ENCODE results near the gene C8G.

The C8G gene

DNA sequence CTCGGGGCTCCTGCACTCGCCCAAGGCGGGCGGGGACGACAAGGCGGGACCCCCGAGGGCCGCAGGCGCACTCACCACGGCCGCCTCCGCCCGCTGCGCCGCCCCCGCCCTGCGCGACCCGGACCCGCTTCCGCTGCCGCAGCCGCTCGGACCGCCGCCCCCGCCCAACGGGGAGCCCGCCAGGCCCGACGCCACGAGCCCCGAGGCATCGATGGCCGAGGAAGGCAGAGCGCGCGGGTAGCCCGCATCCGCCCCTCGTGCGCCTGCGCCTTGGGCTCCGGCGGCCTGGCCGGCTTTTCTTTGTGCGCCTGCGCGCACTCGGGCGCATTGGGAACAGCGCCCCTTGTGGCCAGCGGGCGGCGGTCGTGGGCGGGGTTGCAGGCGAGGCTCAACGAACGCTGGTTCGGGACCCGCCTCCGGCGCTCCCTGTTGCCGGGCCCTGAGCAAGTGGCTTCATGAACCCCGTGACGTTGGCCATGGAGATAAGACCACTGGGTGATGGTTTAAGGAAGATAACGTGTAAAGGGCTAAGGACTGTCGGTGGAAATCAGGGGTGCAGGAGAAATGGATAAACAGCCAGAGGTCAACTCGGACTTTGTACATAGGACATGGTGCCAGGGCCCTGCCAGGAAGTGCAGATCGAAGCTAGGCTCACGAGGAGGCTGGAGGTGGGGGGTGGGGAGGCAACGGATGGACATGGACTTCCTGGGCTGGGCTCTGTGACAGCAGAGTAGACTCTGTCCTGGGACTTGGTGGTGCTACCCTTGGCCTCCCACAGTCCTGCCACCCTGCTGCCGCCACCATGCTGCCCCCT is at the start of gene C8G, which contains the start of gene FBXW5:
C8G (plus strand) TSS at position 725 of the 814 bp plus-strand sequence; CDS start at position 803, 78 bp downstream.
FBXW5 (minus strand) TSS at position 220 of the 814 bp plus-strand sequence. CDS start 655 bp downstream, outside the sequence.
- peak; percentile 82 for DNase-seq

DNA sequence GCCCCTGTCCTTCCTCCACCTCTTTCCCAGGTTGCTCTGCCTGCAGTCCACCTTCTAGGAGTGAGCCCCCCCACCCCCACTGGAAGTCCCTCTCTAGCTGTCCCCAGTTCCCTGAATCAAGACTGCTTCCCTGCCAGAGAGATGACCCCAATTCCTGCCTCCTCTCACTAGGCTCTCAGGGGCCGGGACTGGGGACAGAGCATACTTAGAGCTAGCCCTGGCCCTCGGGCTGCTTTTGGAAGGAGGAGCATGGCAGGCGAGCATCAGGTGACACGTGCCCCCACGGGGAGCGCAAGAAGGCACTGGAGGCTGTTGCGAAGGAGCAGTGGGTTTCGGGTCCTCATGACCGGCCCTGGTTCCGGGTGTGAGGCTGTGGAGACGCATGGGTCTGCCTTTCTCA is 49.0 kb upstream of the C8G start:
- no peak for DNase-seq

DNA sequence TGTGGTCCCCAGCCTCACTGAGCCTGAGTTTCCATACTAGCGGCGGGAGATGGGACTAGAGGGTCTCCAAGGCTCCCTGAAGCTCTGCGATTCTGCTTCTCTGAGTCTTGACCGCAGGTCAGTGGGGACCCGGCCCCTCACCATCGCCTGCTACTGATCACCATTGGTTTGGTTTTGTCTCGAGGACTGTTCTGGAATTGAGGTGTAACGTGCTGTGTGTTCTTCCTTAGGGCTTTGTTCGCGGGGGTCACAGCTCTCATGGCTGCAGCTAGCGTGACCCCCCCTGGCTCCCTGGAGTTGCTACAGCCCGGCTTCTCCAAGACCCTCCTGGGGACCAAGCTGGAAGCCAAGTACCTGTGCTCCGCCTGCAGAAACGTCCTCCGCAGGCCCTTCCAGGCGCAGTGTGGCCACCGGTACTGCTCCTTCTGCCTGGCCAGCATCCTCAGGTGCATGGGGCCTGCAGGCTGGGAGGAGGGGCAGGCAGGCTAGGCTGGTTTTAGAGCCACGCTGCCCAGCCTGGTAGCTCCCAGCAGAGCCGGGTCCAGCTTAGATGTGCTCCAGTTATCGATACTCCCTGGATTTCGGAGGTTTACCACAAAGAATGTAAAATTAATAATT is 46.5 kb upstream of the C8G start:
- no peak for DNase-seq

DNA sequence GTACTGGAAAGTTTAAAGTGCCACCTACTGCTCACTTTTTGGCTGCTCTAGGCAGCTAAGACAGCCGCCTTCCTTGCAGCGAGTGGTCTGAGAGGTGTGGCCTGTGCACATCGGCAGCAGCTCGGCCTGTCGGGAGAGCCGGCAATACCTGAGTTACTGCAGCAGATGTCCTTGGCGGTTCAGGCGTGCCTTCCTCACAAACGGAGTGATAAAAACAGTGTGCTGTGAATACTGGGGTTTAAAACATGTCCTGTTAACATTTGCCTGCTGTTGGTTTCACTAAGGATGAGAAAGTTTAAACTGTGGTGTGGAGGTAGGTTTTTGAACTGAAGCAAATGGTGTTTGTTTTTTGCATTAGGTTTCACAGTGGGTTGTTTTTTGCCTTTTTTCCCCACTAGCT is 45.8 kb upstream of the C8G start:
- no peak for DNase-seq

DNA sequence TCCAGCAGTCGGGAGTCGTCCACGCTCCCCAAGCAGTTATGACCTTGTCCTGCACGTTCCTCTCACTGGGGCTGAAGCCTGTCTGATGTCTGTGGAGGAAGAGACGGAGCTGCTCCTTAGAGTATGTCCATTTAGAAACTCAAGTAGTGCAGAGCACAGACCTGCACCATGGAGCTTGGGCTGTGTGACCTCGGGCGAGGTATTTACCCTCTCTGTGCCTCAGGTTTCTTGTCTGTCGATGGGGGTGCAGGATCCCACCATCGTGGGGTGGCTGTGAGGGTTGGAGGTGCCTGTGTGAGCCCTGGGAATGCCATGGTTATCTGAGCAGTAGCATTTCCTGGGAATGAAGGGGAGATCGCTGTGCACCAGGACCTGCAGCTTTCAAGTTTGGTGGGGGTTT is 44.5 kb upstream of the C8G start:
- no peak for DNase-seq

DNA sequence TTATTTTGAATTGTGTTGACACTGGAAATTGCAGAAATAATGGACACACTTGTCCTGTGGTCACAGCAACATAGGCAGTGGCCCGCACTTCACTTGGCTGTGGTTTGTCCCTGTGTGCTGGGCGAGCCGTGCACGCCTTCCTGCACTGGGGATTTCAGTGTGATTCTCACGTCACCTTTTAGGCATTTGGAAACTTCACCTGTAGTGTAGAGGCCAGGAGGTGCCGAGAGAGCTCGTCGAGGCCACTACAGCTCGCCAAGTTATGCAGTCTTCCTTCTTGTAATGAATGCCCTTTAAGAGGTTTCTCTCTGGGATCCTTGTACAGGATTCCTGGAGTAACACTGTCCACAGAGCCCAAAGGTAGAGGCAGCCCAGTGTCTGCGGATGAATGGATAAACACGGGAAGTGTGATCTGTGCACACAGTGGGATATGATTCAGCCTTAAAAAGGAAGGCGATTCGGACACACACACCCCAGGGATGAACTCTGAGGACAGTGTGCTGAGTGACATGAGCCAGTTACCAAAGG is 44.0 kb upstream of the C8G start:
- no peak for DNase-seq

DNA sequence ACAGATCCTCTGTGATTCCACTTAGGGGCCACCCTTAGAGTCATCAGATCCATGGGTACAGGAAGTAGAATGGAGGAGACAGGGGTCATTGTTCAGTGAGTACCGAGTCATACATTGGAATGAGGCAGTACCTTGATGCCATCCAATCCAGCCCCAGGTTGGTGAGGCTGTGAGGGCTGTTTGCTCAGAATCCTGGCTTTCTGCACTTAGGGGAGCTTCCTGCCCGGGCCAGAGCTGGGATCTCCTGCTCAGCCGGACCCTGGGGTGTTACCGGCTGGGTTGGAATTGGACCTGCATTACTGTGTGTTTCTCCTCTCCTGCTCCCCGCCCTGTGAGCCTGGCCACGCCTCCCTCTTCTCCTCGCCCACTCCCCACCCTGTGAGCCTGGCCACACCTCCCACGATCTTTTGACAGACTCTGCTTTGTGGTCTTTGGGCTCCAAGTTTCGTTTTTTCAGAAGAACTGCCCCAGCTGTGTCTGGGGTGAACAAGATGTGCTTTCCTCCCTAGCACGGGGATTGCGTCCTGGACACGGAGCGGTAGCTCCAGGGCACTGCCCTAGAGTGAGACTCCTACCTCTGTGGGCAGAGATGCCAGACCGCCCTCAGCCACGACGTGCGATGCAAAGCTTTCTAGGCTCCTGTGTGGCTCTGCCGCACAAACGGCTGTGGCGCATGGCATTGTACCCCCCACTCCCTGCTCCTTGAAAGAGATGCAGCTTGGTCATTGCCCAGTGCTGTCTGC is 43.4 kb upstream of the C8G start:
- no peak for DNase-seq

DNA sequence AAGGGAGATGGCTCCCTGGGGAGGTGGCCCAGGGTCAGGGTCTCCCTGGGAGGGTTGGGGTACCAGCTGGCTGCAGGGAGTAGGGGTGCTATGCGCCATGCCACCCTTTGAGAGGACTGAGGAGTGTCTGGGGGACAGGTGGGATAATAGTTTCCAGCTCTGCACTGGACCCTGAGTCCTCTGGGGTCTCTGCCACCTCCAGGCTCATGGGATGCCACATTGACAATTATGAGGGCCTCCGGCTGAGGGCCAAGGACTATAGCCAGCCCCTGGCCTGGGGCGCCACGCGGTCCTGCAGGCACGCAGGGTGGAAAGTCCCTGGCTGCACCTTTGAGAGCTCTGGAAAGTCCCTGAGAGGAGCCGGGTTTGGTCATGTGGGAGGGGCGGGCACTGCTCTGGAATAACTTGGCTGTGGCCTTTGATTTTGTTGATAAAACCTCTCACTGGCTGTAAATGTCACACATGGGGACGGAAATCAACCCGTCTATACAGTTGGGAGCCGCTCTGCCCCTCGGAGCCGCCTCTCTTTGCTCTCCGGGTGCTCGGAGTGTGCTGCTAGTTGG is 42.7 kb upstream of the C8G start:
- no peak for DNase-seq

DNA sequence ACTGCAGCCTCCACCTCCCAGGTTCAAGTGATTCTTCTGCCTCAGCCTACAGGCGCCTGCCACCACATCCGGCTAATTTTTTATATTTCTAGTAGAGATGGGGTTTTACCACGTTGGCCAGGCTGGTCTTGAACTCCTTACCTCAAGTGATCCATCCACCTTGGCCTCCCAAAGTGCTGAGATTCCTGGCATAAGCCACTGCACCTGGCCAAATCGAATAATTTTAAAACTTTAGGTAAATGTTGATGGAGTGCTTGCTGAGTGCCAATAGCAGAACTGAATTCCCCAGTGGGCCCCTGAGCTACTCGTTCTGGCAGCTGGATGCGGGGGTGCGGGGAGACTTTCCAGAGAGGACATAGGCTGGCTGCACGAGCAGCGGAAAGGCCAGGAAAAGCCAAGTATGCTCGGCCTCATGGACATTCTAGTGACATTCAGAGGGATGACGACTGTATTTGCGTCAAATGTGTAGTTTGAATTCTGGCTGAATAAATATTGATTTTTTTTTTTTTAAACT is 41.9 kb upstream of the C8G start:
- no peak for DNase-seq

DNA sequence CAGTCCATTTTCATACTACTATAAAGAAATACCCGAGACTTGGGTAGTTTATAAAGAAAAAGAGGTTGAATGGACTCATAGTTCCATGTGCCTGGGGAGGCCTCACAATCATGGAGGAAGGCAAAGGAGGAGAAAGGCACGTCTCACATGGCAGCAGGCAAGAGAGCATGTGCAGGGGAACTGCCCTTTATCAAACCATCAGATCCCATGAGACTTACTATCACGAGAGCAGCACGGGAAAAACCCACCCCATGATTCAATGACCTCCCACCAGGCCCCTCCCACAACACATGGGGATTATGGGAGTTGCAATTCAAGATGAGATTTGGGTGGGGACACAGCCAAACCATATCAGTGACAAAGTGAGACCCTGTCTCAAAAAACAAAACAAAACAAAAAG is 38.8 kb upstream of the C8G start:
- no peak for DNase-seq

DNA sequence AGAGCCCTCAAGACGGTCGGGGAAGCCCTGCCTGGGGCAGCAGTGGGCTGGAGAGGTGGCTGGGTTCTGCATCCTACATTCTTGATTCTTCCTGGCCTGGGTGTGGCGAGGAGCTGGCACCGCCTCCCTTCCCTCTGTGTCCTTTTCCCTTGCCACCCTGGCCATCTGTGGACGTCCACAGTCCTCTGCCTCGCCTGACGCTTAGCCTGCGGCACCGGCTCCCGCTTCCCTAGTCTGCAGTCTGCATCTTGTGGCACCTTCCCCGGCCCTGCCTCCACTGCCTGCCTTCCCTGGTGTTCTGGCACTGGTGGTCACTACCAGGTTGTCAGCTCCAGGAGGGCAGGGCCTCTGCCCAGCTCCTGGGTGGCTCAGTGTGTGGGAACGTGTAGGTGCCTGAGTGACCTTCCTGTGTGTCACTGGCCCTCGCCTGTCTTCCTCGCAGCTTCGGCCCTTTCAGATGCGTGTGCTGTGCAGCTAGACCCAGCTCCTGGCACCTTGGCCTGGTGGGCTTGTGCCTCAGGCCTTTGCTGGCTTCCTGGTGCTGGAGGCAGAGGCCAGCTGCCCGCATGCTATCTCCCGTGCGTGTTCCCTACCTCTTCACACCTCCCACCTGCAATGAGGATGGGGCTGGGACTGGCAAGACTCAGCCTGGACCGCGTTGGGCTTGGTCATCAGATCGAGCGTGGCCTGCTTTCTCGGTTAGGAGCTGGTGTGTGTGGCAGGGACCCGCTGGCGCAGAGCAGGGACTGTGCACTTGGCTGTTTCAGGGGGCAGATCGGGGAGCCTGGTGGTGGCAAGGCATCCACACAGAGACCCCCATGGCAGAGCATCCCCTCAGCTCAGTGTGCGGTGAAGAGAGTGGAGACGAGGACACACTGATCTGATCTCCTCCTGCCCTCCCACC is 37.8 kb upstream of the C8G start:
- no peak for DNase-seq

DNA sequence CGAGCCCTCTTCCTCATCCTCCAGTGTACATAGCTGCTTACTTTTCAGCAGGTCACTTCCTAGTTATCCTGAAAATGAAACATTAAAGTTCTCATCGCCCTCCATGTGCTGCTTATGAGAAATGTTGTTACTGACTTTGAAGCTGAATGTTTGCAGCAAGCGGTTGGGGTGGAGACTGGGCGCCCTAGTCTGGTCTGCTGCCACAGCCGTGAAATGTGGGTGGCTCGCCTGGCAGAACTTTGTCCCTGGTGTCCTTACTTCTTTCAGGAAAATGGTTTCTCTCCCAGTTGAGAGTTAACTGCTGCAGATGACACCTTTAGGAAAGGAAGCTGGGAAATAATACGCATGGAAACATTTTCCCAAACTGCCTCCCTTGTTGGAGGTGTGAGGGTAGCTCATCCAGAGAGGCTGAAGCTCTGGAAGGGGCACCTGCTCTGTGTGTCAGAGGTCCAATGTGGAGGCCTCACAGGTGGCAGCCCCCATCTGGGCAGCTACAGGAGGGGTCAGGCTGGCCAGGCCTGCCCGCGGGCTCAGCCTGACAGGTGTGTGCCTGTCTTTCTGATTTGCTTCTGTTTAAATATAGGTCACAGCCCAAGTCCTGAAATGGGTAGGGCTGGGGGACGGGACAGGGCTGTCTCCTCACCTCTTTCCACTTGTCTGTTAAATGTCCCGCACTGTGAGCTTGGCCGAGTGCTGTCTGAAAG is 34.7 kb upstream of the C8G start:
- DNase-seq = no peak

DNA sequence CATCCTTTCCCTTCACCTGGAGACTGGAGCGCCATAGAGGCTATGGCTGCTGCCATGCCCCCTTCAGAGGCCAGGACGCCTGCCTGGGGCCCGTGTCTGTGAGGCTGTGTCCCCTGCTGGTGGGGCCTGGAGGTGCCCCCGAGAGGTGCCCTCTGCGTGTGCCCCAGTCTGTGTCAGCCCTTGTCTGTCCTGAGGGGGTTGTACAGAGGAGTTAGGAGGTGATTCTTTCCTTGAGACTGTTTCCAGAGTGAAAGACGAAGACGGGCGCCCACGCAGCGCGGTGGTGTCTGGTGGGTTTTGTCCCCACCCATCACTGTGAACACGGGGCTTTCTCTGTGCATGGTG is 34.2 kb upstream of the C8G start:
- DNase-seq = no peak

DNA sequence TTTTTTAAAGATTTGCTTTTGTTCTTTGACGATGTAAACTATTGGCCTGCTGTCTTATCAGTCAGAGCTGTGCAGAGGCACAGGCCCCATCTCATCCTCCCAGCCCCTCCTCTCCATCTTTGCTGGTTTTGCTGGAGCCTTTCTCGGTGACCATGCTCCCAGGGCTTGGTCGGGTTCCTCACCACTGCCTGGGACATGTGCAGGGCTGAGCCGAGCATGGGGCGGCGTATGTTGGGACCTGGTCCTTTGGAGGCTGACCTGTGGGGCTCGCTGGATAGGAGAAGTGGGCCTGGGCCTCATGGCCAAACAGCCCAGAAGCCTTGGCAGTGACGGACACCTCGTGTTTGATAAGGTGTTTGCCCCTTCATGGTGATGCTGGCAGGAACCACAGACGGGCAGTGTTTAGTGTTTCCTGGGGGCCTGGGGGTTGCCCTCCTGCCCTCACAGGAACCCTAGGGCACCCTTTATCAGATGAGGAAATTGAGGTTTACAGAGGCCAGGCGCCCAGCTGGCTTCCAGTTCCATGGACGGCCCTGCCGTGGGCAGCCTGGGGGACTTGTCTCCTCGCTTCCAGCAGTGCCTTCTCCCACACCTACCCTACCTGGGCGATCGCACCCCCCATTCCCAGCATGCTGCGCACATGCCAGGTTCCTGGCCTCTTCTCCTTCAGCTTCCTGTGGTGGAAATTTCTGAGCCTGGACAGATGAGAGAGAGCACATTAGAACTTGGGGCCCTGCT is 31.2 kb upstream of the C8G start:
- DNase-seq = no peak

DNA sequence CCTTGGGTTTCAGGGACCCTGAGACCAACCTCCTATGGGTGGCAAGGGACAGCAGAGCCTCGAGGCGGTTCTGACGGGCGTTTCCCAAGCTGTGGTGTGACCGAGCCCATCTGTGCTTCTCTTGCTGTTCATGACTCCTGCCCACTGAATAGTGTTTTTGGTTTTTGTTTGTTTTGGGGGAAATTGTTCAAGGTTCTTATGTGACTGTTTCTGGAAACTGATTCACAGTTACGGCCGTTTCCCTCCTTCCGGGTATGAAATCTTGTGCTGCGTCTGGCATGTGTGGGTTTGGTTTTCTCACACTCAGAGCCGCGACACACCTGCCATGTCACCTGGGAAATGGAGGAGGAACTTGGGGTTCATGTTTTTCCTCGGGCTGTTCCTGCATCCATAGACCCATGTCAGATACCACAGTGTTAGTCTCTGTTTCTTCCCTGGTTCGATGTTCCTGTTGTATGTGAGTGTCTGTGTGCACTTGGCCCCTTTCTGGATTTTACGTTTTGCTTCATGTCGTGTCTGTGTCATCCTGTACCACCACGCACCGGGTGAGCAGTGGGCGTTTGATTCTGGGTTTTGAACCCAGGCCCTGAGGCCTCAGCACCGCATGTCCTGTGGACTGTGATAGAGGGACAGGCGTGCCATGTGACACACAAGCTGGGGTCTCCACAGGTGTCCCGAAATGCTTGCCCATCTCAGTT is 29.3 kb upstream of the C8G start:
- DNase-seq = no peak

DNA sequence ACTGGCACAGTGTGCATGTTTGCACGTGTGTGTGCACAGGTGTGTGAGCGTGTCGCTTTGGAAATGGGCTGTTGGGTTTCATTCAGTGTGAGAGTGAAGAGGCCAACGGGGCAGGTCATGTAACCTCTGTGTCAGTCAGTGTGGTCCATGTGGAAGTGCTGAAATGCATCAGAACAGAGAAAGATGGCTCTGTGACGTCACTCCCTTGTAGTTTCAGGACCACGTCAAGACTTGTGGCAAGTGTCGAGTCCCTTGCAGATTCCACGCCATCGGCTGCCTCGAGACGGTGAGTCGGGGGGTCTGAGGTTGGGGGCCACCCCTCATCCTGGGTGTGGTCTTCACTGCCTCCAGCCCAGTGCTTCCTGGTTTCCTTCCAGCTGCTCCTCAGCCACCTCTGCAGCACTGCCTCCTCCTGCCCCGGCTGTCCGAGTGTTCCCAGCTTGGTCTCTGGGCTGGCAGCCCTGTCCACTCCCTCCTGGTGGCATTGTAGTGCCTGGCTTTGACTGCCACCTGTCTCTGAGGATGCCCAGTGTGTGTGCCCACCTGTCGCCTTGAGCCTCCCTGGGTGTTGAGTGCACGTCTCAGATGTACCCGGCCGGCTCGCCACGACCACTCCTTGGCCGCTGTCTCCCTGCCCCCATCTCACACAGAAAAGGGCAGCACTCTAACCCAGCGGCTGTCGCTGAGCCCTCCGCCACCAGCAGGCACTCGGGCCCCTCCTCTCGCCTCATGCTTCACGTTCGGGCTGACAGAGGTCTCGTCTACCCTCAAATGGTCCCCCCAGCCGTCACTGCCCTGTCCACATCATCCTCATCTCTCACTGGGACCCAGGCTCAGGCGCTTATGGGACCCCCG is 28.5 kb upstream of the C8G start:
- no peak for DNase-seq

DNA sequence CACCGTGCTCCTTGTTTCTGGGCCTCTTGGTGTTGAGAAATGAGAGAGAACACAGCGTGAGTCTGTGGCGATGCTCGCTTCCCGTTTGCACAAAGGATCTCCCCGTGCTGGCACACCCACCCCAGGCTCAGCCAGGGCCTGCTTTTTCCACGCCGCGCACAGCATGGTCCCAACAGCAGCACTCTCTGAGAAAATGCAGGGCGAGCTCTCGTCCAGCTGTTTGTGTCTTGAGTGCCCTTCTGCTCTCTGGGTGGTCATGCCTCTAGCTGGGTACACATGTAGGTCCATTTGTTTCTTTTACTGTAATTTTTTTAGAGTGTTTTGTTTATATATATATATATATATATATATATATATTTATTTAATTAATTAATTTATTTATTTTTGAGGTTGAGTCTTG is 27.1 kb upstream of the C8G start:
- DNase-seq = no peak

DNA sequence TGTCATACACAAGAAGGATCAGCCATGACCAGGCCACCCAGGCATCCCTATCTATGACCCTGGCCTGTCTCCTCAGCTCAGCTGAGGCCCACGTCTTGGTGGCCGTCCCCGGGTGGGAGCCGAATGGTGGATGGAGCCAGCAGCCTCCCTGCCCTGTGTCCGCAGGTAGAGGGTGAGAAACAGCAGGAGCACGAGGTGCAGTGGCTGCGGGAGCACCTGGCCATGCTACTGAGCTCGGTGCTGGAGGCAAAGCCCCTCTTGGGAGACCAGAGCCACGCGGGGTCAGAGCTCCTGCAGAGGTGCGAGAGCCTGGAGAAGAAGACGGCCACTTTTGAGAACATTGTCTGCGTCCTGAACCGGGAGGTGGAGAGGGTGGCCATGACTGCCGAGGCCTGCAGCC is 25.0 kb upstream of the C8G start:
- no peak for DNase-seq

DNA sequence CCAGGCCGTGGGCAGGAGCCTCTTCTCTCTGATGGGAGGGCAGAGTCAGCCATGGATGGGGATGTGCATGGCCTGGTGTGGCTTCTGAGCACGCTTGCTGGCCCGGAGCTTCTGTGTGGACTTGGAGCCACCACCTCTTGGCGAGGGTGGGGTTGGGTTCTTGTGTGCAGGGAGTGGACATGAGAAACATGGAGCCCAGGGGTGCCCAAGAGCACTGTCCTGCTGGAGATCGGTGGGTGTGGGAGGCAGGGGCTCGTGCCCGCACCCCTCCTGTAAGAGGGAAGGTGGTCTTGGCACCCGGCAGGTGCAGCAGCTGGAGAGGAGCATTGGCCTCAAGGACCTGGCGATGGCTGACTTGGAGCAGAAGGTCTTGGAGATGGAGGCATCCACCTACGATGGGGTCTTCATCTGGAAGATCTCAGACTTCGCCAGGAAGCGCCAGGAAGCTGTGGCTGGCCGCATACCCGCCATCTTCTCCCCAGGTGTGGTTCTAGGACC is 24.3 kb upstream of the C8G start:
- DNase-seq = no peak
